ENCODE results near the gene SHROOM4. TPM values are rescaled to one million over a fixed set of nuclear protein-coding genes. Genes with fewer than 3 reads are reported as not detected.

The SHROOM4 gene, protein sequence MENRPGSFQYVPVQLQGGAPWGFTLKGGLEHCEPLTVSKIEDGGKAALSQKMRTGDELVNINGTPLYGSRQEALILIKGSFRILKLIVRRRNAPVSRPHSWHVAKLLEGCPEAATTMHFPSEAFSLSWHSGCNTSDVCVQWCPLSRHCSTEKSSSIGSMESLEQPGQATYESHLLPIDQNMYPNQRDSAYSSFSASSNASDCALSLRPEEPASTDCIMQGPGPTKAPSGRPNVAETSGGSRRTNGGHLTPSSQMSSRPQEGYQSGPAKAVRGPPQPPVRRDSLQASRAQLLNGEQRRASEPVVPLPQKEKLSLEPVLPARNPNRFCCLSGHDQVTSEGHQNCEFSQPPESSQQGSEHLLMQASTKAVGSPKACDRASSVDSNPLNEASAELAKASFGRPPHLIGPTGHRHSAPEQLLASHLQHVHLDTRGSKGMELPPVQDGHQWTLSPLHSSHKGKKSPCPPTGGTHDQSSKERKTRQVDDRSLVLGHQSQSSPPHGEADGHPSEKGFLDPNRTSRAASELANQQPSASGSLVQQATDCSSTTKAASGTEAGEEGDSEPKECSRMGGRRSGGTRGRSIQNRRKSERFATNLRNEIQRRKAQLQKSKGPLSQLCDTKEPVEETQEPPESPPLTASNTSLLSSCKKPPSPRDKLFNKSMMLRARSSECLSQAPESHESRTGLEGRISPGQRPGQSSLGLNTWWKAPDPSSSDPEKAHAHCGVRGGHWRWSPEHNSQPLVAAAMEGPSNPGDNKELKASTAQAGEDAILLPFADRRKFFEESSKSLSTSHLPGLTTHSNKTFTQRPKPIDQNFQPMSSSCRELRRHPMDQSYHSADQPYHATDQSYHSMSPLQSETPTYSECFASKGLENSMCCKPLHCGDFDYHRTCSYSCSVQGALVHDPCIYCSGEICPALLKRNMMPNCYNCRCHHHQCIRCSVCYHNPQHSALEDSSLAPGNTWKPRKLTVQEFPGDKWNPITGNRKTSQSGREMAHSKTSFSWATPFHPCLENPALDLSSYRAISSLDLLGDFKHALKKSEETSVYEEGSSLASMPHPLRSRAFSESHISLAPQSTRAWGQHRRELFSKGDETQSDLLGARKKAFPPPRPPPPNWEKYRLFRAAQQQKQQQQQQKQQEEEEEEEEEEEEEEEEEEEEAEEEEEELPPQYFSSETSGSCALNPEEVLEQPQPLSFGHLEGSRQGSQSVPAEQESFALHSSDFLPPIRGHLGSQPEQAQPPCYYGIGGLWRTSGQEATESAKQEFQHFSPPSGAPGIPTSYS (N-terminal part only)
- total RNA-seq (2014; rRNA removed; shearing (Covaris generic)) = 7.9 and 8.5 TPM in 2 replicates
- 1.4 and 1.9 TPM in 2 replicates for polyA plus RNA-seq (2016; fragmentation: Nextera tagmentation; extraction: Ambion mirVana)
- long read RNA-seq = 0 reads

DNA sequence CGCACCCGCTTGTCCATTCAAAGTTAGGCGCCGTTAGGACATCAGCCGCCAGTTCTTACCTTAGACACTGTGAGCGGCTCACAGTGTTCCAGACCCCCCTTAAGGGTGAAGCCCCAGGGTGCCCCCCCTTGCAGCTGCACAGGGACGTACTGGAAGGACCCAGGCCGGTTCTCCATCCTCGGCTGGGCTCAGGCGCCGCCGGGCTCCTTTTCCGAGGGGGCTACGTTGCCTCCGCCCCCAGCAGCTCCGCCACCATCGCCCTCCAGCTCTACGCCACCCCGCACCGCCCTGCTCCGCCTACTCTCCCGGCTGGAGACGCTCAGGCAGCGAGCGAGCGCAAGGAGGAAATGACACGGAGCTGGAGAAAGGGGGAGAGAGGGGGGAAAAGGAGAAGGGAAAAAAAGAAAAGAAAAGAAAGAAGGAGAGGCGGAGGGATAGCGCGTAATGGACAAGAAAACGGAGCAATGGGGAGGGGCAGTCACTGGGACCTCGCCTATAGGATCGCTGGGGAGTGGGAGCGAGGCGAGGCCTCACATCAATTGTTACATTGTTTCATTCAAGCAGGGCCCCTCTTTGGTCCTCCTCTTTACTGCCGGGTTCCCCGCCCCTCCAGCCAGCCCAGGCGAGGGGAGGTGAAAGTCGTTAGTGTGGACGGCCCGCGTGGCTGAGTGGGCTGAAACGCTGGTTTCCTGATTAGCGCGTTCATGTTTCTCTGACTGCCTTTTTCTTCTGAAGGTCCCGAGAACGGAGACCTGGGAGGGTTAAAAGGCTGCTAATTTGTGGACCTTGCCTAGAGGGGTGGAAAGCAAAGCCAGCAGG, at the start of gene SHROOM4:
SHROOM4 (minus strand) TSS at position 352 of the 819 bp plus-strand sequence; CDS start at position 176, 176 bp downstream.
- ATAC-seq (peak; percentile 87), DNase-seq (ENCODE audit: low spot score) (peak; percentile 81)
- Histone ChIP-seq H3K4me1 (ENCODE audit: insufficient read depth) (no peaks in the 10 kb centered on the region; the same call in 1 of the 2 replicates), H3K79me2 (replicated peaks; ENCODE audit: insufficient read depth) (no peaks in the 10 kb centered on the region), H3K36me3 (ENCODE audit: insufficient read depth) (no peaks in the 10 kb centered on the region), H3K27ac (ENCODE audit: low read depth) (peak within 1 kb of the TSS; percentile 66; the same call in 1 of the 2 replicates), H3K4me3 (peak within 1 kb of the TSS; percentile 65), H2AFZ (peak within 1 kb of the TSS; percentile 72), H3K4me2 (peak within 1 kb of the TSS; percentile 81), H4K20me1 (replicated peaks; ENCODE audit: insufficient read depth) (no peaks in the 10 kb centered on the region), H3K27me3 (ENCODE audit: insufficient read depth) (no peaks in the 10 kb centered on the region), H3K9me2 (ENCODE audit: insufficient read depth) (no peaks in the 10 kb centered on the region), H3F3A (replicated peaks; ENCODE audit: low read depth) (no peaks in the 10 kb centered on the region)
- no peaks in the 10 kb centered on the region for H3K9me3 Mint-ChIP-seq
- peaks cover 13% of the 10 kb centered on the region for H3K27me3 Mint-ChIP-seq (ENCODE audit: insufficient read depth, low read depth, poor library complexity)
- peaks cover 19% of the 10 kb centered on the region for H3K4me1 Mint-ChIP-seq
- peak; percentile 15 for TF ChIP-seq POLR2AphosphoS5 (IDR thresholded peaks at IDR 0.05; ENCODE audit: low read depth)
- TF ChIP-seq, protein P1, sequence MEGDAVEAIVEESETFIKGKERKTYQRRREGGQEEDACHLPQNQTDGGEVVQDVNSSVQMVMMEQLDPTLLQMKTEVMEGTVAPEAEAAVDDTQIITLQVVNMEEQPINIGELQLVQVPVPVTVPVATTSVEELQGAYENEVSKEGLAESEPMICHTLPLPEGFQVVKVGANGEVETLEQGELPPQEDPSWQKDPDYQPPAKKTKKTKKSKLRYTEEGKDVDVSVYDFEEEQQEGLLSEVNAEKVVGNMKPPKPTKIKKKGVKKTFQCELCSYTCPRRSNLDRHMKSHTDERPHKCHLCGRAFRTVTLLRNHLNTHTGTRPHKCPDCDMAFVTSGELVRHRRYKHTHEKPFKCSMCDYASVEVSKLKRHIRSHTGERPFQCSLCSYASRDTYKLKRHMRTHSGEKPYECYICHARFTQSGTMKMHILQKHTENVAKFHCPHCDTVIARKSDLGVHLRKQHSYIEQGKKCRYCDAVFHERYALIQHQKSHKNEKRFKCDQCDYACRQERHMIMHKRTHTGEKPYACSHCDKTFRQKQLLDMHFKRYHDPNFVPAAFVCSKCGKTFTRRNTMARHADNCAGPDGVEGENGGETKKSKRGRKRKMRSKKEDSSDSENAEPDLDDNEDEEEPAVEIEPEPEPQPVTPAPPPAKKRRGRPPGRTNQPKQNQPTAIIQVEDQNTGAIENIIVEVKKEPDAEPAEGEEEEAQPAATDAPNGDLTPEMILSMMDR (conservative IDR thresholded peaks at IDR 0.05; ENCODE audit: low read depth in 2 of 2) = no peak
- H3K36me3 Mint-ChIP-seq (ENCODE audit: low read depth) = no peaks in the 10 kb centered on the region
- peak within 1 kb of the TSS; percentile 84 for H3K4me3 Mint-ChIP-seq
- H3K27ac Mint-ChIP-seq = peak within 1 kb of the TSS; percentile 48

DNA sequence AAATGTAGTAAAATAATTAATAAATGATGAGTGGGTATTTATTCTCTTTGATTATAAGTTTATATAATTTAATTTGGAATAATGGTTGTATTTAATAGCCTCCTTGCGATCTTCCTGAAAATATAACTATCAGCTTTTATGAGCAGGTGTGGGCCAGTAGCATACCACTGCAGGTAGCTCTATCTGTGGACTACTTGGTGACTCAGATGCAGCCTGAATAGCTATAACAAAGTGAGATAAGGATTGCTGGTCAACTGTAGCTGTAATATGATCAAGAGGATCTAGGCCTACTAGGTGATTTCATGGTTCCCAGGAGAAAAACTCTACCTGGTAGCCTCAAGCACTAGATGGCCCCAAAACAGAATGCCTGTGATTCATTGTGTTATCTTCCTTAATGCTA, 49.5 kb upstream of the SHROOM4 start:
- no peaks in the 10 kb centered on the region for H3K9me3 Mint-ChIP-seq
- H3K36me3 ChIP-seq (ENCODE audit: insufficient read depth) = no peaks in the 10 kb centered on the region
- no peaks in the 10 kb centered on the region for H3K79me2 ChIP-seq (replicated peaks; ENCODE audit: insufficient read depth)
- no peaks in the 10 kb centered on the region for H3K27me3 ChIP-seq (ENCODE audit: insufficient read depth)
- ATAC-seq = no peak
- H3F3A ChIP-seq (replicated peaks; ENCODE audit: low read depth) = no peaks in the 10 kb centered on the region
- H3K36me3 Mint-ChIP-seq (ENCODE audit: low read depth) = no peaks in the 10 kb centered on the region
- H3K4me2 ChIP-seq = no peak overlapping the region
- no peaks in the 10 kb centered on the region for H4K20me1 ChIP-seq (replicated peaks; ENCODE audit: insufficient read depth)
- H3K4me1 ChIP-seq (ENCODE audit: insufficient read depth) = no peaks in the 10 kb centered on the region
- H3K4me3 ChIP-seq = no peak overlapping the region
- no peak overlapping the region for H3K27ac ChIP-seq (ENCODE audit: low read depth)
- no peak for DNase-seq (ENCODE audit: low spot score)
- H3K27me3 Mint-ChIP-seq (ENCODE audit: insufficient read depth, low read depth, poor library complexity) = no peaks in the 10 kb centered on the region
- H3K4me3 Mint-ChIP-seq = no peak overlapping the region
- H3K9me2 ChIP-seq (ENCODE audit: insufficient read depth) = no peaks in the 10 kb centered on the region
- no peak overlapping the region for H2AFZ ChIP-seq
- peaks cover 8% of the 10 kb centered on the region; the same call in 2 of the 3 replicates for H3K4me1 Mint-ChIP-seq
- no peak overlapping the region for H3K27ac Mint-ChIP-seq
- TF ChIP-seq POLR2AphosphoS5 (IDR thresholded peaks at IDR 0.05; ENCODE audit: low read depth) (no peak), NANOG (IDR thresholded peaks at IDR 0.05; ENCODE audit: borderline replicate concordance) (no peak)
- TF ChIP-seq, protein P1 (conservative IDR thresholded peaks at IDR 0.05; ENCODE audit: low read depth in 2 of 2) = no peak
